ENCODE measurements around the gene KL. TPM values are rescaled to one million over a fixed set of nuclear protein-coding genes. Genes with fewer than 3 reads are reported as not detected.
A peak's percentile ranks its signal among the peaks of the same experiment; 100 is the strongest.

The KL gene
- total RNA-seq, 4 donors from 2014 or later, result 1.3 to 1.6 (median 1.4) TPM

DNA sequence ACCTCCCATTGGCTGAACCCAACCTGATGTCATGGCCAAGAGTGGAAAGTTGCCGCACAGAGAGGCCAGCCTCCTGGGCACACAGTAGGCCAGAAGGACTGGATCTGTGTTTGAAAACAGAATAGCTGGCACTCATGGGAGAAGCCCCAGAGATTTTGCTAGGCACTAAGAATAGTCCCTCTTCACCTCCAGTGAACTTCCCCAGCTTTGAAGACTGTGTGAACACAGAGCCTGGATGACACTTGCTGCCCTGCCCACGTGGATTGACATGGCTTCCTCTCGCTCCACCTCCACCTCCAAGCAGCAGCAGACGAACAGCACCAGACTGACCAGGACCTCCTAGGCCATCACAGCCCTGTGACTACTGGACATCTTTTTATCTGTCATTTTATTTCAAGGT lies 37.9 kb upstream of the KL start:
- no peaks in the 10 kb centered on the region for H3K27me3 ChIP-seq
- no peak overlapping the region for H3K27ac ChIP-seq
- no peaks in the 10 kb centered on the region for H3K9me3 ChIP-seq
- ATAC-seq (no peak), DNase-seq (no peak)
- TF ChIP-seq POLR2A (IDR thresholded peaks at IDR 0.05), result no peak
- TF ChIP-seq, protein P1, sequence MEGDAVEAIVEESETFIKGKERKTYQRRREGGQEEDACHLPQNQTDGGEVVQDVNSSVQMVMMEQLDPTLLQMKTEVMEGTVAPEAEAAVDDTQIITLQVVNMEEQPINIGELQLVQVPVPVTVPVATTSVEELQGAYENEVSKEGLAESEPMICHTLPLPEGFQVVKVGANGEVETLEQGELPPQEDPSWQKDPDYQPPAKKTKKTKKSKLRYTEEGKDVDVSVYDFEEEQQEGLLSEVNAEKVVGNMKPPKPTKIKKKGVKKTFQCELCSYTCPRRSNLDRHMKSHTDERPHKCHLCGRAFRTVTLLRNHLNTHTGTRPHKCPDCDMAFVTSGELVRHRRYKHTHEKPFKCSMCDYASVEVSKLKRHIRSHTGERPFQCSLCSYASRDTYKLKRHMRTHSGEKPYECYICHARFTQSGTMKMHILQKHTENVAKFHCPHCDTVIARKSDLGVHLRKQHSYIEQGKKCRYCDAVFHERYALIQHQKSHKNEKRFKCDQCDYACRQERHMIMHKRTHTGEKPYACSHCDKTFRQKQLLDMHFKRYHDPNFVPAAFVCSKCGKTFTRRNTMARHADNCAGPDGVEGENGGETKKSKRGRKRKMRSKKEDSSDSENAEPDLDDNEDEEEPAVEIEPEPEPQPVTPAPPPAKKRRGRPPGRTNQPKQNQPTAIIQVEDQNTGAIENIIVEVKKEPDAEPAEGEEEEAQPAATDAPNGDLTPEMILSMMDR (IDR thresholded peaks at IDR 0.05 in 4 of 5, conservative IDR thresholded peaks at IDR 0.05 in 1 of 5), result no peak
- no peak overlapping the region for H3K4me3 ChIP-seq
- no peaks in the 10 kb centered on the region for H3K36me3 ChIP-seq
- in situ Hi-C loops (cut with MboI; ENCODE audit: low sequenced_read_pairs in 4 of 4), result no loop called here
- intact Hi-C loops (cut with DNase I; ENCODE audit: low total_unique reads), result no loop called here
- H3K4me1 ChIP-seq, result no peaks in the 10 kb centered on the region

DNA sequence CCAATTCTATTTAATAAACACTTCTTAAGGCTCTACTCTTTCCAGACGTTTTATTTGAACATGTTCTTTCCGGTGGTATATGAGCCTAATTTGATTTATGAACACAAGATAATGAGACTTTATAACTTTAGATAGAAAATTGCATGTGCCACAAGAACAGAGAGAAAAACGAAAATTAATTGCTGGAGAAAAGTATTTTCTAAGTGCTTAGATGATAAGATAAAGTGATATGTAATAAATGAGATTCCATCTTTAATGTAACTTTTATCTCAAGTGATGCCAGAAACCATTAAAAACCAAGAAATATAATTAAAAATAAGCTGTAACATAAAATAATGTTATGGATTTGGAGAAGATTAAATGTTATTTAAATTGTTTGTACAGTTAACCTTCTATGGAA lies 33.2 kb upstream of the KL start:
- no peaks in the 10 kb centered on the region for H3K9me3 ChIP-seq
- no peak for ATAC-seq

DNA sequence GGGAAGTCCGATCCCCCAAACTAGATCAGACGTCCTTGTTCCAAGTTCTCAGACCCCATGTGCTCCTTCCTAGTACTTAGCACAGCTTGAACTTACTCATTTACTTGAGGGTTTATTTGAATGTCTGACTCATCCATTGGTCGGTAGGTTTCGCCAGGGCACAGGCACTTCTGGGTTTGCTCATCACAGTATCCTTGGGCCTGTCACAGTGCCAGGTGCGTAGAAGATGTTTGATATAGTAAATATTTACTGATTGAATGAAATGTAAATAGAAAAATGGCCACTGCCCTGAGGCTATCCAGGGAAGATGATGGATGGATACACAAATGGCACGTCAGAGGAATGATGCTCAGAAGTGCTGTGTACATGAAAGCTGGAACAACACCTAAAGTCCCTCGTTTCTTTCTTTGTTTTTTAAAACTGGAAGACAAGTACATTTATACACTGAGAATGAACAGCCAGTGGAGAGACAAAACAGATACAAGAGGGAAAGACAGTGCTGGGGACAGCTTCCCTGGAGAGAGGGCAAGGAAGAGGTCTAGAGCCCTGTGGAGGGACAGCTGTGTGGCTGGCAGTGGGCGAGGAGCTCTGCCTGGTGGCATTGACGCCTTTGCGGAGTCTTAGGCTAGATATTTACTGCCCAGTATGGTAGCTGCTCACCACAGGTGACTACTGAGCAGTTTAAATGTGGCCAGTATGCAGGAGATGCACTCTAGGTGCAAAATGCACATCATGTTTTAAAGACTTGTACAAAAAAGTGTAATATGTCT lies 31.2 kb upstream of the KL start:
- Histone ChIP-seq H3K27ac (no peak overlapping the region), H3K27me3 (no peaks in the 10 kb centered on the region), H3K4me3 (no peak overlapping the region), H3K9me3 (no peaks in the 10 kb centered on the region), H3K4me1 (peaks cover 0 to 6% of the 10 kb centered on the region in 2 donors), H3K36me3 (no peaks in the 10 kb centered on the region)
- TF ChIP-seq POLR2A (IDR thresholded peaks at IDR 0.05), result no peak
- TF ChIP-seq, protein P1 (IDR thresholded peaks at IDR 0.05 in 4 of 5, conservative IDR thresholded peaks at IDR 0.05 in 1 of 5), result no peak
- in situ Hi-C loops (cut with MboI; ENCODE audit: low sequenced_read_pairs in 4 of 4) (no loop called here), intact Hi-C loops (cut with DNase I; ENCODE audit: low total_unique reads) (no loop called here)
- ATAC-seq, result no peak
- no peak for DNase-seq

More for the DNA sequence above, 33.2 kb upstream of the KL start:
- no peak for DNase-seq
- in situ Hi-C loops (cut with MboI; ENCODE audit: low sequenced_read_pairs in 4 of 4), result no loop called here
- no peak overlapping the region for H3K27ac ChIP-seq
- H3K27me3 ChIP-seq, result no peaks in the 10 kb centered on the region
- intact Hi-C loops (cut with DNase I; ENCODE audit: low total_unique reads), result no loop called here
- TF ChIP-seq, protein P1 (IDR thresholded peaks at IDR 0.05 in 4 of 5, conservative IDR thresholded peaks at IDR 0.05 in 1 of 5), result no peak
- no peak for TF ChIP-seq POLR2A (IDR thresholded peaks at IDR 0.05)
- H3K4me3 ChIP-seq, result no peak overlapping the region
- no peaks in the 10 kb centered on the region for H3K36me3 ChIP-seq
- no peaks in the 10 kb centered on the region for H3K4me1 ChIP-seq

DNA sequence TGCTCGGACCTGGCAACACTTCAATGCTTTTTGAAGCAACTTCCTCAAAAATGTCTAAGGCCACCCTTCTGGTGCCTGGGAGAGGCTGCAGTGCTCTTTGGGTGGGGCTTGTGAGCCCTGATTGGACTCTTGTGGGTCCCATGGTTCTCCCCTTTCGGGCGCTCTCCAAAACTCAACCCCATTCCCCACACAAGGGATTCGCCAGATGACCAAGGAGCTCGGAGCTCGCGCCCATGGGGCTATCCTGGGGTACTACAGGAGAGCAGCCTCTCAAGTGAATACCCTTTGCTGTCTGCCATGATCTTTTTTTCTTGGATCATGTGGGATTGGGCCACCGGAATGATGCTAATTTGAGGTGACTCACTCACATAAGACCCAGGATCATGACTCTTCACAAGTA lies 29.7 kb upstream of the KL start:
- intact Hi-C loops (cut with DNase I; ENCODE audit: low total_unique reads), result no loop called here
- peaks cover 0 to 6% of the 10 kb centered on the region in 2 donors for H3K4me1 ChIP-seq
- H3K4me3 ChIP-seq, result no peak overlapping the region
- in situ Hi-C loops (cut with MboI; ENCODE audit: low sequenced_read_pairs in 4 of 4), result no loop called here
- ATAC-seq, result no peak
- no peak overlapping the region for H3K27ac ChIP-seq
- no peaks in the 10 kb centered on the region for H3K27me3 ChIP-seq
- DNase-seq, result peak in 1 of 2 donors; percentile 15
- TF ChIP-seq, protein P1 (IDR thresholded peaks at IDR 0.05 in 4 of 5, conservative IDR thresholded peaks at IDR 0.05 in 1 of 5), result no peak
- no peak for TF ChIP-seq POLR2A (IDR thresholded peaks at IDR 0.05)
- no peaks in the 10 kb centered on the region for H3K9me3 ChIP-seq
- no peaks in the 10 kb centered on the region for H3K36me3 ChIP-seq

Data from gastrocnemius medialis (tissue), 4 donors.